ENCODE data around the gene COX18.

The COX18 gene

DNA sequence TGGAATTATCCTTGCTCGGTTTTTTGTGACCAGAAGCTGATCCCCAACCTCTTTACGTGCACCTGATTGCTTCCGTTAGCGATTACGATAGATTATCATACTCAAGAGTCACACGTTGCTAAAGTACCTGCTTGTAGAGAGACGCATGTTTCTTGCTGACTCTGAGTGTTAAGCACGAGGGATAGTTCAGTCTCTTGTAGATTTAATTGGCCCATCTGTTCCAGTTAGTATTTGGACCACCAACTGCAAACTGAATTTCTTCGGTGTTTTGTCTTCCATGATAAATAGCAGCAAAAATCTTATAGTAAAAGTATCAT, 516 bp upstream of the COX18 start:
- peak overlapping the region; percentile 68 for H3K4me3 ChIP-seq (ENCODE audit: low read depth, low read length)
- TF ChIP-seq, protein P1, sequence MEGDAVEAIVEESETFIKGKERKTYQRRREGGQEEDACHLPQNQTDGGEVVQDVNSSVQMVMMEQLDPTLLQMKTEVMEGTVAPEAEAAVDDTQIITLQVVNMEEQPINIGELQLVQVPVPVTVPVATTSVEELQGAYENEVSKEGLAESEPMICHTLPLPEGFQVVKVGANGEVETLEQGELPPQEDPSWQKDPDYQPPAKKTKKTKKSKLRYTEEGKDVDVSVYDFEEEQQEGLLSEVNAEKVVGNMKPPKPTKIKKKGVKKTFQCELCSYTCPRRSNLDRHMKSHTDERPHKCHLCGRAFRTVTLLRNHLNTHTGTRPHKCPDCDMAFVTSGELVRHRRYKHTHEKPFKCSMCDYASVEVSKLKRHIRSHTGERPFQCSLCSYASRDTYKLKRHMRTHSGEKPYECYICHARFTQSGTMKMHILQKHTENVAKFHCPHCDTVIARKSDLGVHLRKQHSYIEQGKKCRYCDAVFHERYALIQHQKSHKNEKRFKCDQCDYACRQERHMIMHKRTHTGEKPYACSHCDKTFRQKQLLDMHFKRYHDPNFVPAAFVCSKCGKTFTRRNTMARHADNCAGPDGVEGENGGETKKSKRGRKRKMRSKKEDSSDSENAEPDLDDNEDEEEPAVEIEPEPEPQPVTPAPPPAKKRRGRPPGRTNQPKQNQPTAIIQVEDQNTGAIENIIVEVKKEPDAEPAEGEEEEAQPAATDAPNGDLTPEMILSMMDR (IDR thresholded peaks at IDR 0.05; ENCODE audit: insufficient read depth, low read depth, low read length, missing control alignments) = no peak
- DNase-seq (ENCODE audit: low read depth) = no peak

DNA sequence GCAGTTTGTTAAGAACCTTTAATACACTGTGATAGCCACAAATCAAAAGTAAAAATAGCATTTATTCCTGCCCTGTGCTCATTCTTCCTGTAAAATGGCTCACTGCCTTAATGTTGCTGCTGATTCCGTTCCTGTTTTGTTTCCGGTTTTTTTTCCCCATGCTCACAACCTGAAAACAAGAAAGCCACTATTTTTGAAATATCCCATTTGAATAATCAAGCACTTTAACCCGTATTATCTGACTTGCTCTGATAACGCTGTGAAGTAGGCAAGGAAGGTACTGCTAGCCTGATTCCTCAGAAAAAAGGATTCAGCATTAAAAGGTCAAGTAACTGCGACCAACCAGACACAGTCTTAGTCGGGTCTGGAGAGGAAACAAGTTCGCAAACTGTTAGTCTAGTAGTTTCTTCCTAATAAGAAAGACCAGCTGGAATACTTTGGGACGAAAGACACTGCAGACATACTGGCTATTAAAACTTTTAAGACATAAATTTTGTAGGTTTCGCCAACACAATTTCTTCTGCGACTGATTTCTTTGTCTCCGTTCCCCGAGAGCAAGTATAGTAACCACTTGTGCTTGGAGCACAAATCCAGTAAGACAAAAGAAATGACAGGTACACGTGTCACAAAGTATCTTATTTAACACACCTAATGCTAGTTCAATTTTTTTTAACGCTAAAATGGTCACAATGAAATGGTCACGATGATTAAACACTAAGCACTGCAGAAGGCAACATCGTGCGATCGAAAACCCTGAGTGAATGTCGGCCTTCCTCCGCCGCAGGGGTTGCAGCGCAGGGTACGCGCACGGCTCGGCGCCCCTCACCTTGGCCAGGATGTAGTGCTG, 802 bp downstream of the COX18 start:
- TF ChIP-seq, protein P1 (IDR thresholded peaks at IDR 0.05; ENCODE audit: insufficient read depth, low read depth, low read length, missing control alignments) = no peak
- peak overlapping the region; percentile 95 for H3K4me3 ChIP-seq (ENCODE audit: low read depth, low read length)
- peak; percentile 51 for DNase-seq (ENCODE audit: low read depth)

DNA sequence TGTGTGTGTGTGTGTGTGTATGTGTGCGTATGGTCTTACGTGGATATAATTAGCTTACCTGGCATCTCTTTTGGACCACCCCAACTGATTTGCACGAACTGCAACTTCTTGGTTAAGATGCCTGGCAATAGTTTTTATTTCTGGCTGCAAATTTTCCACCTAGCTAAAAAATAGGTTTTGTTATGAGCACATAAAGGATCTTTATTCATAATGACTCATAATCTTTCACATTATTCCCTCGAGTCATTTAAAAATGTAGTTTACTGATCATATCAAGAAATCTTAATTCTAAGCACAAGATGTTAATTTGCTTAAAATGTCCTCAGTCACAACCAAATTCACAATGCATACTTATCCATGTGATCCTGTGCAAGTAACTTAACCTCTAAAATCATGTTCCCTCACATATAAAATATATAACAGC, 1.5 kb downstream of the COX18 start:
- TF ChIP-seq, protein P1 (IDR thresholded peaks at IDR 0.05; ENCODE audit: insufficient read depth, low read depth, low read length, missing control alignments) = no peak
- peak overlapping the region; percentile 95 for H3K4me3 ChIP-seq (ENCODE audit: low read depth, low read length)
- peak; percentile 63 for DNase-seq (ENCODE audit: low read depth)

DNA sequence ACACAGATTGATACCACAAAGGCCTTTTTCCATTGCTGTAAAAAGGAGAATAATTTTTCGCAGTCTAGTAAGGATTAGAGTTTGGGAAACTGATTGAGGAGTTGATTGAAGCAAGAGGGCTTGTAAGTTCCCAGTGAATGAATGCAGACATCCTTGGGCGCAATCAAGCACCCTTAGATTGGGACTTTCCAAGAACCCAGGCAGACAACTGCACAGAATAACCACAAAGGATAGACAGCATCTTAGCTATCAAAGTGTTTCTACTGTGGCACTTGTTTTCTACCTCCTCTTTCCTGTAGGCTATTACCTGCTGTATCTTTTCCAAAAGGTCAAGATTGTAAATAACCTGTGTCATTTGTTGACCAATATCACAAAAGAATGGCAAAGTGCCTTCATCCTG, 2.6 kb downstream of the COX18 start:
- TF ChIP-seq, protein P1 (IDR thresholded peaks at IDR 0.05; ENCODE audit: insufficient read depth, low read depth, low read length, missing control alignments) = no peak
- peak; percentile 51 for DNase-seq (ENCODE audit: low read depth)
- peak overlapping the region; percentile 34; the same call in 1 of the 2 replicates for H3K4me3 ChIP-seq (ENCODE audit: low read depth, low read length)

DNA sequence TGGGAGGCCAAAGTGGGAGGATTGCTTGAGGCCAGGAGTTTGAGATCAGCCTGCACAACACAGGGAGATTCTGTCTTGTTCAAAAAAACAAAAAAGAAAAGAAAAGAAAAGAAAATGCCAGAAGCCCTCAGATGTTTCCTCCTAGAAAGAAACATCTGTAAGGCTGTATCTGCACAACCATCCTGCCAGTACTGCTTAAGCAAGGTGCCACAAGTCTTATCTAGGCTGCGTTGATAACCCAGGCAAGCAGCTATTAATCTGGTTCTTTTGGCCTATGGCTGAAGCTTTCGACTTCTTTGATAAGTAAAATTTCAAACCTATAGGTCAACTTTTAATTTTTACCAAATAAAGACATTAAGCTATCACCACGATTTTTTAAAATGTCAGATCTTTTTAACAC, 3.1 kb downstream of the COX18 start:
- DNase-seq (ENCODE audit: low read depth) = no peak
- TF ChIP-seq, protein P1 (IDR thresholded peaks at IDR 0.05; ENCODE audit: insufficient read depth, low read depth, low read length, missing control alignments) = no peak
- no peak overlapping the region for H3K4me3 ChIP-seq (ENCODE audit: low read depth, low read length)

DNA sequence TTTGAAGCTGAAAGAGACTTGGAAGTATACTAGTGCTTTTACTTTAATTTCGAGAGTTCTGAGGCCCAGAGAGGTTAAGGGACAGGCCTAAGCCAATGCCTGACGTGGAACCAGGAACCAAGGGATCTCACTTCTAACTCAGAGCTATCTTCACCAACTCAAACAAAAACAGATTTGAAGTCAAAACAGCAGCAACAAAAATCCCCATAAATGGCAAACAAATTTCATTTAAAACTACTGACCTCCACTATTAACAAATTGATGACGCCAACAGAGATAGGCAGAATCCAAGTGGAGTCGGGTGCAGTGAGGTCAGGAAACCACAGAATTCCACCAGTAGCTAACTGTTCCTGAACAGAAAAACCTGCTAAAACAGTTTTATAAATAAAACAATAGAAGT, 5.0 kb downstream of the COX18 start:
- TF ChIP-seq, protein P1 (IDR thresholded peaks at IDR 0.05; ENCODE audit: insufficient read depth, low read depth, low read length, missing control alignments) = no peak
- no peak for DNase-seq (ENCODE audit: low read depth)

More for the DNA sequence above, 5.0 kb downstream of the COX18 start:
- no peak overlapping the region for H3K4me3 ChIP-seq (ENCODE audit: low read depth, low read length)

All from GM12865 (cell line).